Measurements from ENCODE around the gene S100A3.
"Not testable (repeated sequence)": the region's sequence is repeated elsewhere in the genome, so short reads cannot be mapped to it uniquely, and the experiment has no call there.

The S100A3 gene

DNA sequence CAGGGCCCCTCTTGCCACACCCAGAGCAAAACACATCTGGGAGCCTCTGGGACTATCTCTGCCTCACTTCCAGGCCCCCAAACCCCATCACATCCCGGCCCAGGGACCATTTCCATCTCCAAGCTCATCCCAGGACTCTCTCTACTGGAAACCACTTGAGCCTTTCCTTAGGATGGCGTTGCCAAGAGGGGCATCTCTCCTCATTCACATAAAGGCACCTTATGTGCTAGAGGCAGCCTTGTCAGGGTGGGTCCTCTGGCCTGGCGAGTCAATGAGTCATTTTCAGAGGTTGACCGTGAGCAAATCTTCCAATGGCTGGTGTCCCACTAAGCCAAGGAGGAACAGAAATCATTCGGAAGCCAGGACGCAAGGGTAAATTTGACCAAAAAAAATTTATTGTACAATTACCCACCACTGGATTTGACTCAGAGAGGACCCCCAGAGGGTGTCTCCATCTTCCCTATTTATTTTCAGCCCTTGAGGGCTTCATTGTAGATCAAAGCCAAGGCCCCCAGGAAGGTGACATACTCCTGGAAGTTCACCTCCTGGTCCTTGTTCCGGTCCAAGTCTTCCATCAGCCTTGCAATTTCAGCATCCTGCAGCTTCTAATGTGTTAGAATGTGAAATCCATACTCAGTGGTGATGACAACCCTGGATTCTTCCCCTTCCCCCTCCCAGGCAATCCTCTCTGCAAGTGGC, 14.7 kb downstream of the S100A3 start:
- no peak for DNase-seq

DNA sequence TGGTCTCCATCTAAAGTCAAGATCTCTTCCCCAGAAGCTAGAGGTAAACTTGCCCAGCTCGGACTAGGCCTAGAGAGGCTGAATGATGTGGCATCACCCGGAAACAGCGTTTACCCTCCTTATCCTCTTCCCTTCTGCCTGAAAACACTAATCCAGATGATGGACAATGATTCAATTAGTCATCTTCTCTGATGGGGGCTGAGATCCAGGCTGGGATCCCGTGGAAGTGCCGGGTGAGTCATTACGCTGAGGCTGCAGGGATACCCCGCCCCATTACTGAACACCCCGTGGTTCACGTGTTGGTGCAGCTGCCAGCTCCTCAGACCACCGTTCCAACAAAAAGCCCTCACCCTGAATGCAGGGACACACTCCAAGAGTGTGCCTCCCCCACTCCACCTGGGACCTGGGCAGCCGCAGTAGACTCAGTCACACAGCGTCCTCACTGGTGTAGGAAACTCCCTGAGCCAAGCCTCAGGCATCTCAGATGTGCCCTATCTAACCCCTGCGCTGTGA, 15.3 kb downstream of the S100A3 start:
- peak; percentile 38 for DNase-seq

DNA sequence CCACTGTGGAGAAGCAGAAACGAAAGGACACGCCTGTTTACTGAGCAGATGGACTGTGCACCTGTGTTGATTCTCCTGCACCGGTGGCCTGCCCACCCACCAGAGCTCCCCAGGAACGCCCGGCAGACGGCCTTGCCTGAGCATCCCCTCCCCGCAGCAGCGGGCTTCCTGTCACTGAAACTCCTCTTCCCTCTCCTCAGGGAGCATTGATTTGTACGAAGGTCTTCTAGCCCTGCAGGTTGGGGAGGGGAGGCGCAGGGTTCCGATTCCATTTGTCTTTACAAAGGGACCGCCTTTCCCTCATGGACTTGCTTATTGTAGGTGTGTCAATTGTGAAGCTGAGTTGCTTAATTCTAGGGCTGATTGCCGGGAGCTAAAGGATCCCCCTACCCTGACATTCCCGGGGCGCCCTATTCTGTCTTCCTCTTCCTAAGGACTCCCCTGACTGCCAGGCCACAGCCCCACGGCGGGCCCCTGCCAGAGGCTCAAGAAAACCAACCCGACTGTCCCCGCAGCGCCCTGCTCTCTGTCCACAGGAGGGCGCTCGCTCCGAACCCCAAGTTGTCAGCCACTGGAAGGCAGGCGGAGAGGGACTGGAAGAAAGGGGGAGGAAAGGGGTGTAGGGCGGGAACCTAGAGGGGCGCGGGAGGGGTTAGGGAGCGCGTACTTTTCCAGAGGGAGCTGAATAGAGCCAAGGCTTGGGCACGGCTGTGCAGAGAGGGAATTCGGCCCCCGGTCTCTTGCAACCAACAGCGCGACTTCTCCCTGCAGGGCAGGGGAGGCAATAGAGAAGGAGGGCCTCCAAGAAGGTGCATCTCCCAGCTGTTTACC, 16.1 kb downstream of the S100A3 start:
- peak; percentile 90 for DNase-seq

- DNase-seq, result peak; percentile 88
Measured at GRCh38 chr1:153532181-153532580, 16.9 kb downstream of the S100A3 start.

DNA sequence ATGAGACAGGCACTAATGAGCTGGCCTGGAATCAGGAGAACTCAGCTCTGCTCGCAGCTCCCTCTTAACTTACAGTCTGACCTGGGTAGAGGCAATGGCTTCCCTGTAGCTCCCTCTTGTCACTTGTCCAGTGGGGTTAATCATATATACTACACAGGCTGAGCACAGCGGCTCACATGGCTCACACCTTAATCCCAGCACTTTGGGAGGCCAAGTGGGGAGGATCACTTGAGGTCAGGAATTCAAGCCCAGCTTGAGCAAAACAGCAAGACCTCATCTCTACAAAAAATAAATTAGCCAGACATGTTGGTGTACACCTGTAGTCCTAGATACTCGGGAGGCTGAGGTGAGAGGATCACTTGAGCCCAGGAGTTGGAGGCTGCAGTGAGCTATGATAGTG, 17.4 kb downstream of the S100A3 start:
- DNase-seq, result no peak

DNA sequence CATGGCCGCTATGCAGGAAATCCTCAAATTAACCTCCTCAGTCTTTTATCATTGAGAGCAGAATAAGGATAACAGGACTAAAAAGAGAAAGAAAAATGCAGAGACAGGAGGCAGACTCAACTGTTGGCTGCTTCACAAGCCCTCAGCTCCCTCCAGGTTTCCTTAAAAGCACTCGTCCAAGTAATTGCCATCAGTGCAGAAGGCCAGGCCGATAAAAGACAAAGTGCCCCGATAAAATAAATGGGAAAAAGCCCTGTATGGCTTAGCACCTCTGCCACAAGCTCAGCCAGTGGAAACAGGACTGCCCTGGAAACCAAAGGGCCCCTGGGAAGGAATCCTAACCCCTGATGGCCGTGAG, 21.4 kb downstream of the S100A3 start:
- no peak for DNase-seq

GRCh38 chr1:153527023-153527682, 21.9 kb downstream of the S100A3 start:
- DNase-seq, result no peak

DNA sequence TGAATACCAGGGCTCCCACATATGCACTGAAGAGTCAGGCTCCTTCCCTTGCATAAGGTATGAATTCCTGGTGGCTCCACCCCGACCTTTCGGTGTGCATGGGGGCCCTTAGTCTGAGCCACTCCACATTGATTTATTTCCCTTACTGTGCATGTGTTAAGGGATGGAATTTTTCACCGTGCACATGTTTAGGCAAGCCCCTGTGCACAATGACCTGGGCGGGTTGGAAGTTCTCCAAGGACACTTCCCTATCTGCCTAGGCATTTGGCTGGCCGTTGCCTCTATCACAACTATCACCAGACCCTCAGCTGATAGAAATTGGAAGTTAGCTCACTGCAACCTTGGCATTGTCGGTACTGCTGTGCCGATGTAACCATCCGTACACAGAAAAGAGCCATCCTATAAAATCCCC, 22.9 kb downstream of the S100A3 start:
- DNase-seq, result no peak

DNA sequence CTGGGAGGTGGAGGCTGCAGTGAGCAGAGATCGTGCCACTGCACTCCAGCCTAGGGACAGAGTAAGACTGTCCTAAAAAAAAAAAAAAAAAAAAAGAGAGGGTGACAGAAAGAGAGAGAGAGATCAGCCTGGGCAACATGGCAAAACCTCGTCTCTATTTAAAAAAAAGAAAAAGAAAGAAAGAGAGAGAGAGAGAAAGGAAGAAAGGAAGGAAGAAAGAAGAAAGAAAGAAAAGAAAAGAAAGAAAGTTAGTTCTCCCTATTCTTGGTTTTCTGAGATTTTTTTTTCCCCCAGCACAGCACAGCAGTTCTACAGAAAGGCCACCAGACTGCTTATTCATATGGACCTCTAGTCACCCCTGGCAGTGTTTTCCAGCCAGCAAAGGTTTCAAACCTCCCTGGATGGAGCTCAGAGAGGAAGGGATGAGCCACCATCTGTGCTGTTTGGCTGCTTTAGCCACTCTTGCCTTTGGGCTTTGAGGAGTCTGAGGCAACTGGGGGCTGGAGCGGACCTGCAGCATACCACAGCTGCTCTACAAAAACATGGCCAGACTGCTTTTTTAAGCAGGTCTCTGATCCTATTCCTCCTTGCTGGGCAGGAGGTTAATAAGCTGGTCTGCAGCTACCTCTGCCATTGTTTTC, 23.9 kb downstream of the S100A3 start:
- DNase-seq, result no peak

- DNase-seq, result not testable (repeated sequence)
Measured at GRCh38 chr1:153522353-153523048, 26.6 kb downstream of the S100A3 start.

DNA sequence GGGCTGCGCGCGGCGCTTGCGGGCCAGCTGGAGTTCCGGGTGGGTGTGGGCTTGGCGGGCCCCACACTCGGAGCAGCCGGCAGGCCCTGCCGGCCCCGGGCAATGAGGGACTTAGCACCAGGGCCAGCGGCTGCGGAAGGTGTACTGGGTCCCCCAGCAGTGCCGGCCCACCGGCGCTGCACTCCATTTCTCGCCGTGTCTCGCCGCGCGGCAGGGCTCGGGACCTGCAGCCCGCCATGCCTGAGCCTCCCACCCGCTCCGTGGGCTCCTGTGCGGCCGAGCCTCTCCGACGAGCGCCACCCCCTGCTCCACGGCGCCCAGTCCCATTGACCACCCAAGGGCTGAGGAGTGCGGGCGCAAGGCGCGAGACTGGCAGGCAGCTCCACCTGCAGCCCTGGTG, 27.2 kb downstream of the S100A3 start:
- DNase-seq, result not testable (repeated sequence)

DNA sequence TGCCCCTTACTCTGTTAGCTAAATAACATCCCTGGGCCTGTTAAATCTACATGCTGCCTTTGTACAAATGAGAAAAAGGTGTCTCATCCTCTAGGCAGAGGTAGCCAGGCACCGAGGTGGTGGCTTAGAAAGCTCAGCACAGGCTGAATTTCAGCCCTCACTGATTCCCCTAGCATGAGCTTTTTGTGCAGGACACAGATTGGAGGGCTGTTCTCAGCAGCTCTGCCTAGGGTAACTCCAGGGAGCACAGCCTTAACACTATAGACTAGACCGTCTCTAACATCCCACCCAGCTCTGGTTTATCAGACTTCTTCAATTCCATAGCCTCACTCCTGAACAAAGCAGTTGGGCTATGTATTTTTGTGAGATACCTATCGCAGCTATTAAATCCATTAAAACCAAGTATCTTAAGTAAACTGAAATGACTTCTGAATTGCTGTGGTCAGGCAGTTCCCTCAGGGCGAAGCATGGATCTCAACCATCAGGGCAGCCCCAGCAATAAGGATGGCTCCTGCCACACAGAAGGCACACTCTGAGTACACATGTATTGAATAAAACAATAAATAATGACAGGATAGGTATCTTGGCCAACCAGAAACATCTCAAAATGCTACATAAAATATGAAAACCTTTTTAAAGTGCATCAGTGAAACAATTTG, 28.1 kb downstream of the S100A3 start:
- no peak for DNase-seq

DNA sequence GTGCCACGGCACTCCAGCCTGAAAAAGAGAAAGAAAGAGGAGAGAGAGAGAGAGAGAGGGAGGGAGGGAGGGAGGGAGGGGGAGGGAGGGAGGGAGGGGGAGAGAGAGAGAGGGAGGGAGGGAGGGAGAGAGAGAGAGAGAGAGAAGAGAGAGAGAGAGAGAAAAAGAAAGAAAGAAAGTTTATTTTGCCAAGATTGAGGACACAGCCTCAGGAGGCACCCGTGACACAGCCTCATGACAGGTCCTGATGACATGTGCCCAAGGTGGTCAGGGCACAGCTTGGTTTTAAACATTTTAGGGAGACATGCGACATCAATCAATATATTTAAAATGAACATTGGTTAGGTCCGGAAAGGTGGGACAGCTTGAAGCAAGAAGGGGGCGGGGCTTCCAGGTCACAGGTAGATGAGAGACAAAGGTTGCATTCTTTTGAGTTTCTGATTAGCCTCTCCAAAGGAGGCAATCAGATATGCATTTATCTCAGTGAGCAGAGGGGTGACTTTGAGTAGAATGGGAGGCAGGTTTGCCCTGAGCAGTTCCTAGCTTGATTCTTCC, 28.8 kb downstream of the S100A3 start:
- not testable (repeated sequence) for DNase-seq

- no peak for DNase-seq
Measured at GRCh38 chr1:153519242-153519641, 29.8 kb downstream of the S100A3 start.

GRCh38 chr1:153515504-153516394, 33.3 kb downstream of the S100A3 start:
- no peak for DNase-seq

DNA sequence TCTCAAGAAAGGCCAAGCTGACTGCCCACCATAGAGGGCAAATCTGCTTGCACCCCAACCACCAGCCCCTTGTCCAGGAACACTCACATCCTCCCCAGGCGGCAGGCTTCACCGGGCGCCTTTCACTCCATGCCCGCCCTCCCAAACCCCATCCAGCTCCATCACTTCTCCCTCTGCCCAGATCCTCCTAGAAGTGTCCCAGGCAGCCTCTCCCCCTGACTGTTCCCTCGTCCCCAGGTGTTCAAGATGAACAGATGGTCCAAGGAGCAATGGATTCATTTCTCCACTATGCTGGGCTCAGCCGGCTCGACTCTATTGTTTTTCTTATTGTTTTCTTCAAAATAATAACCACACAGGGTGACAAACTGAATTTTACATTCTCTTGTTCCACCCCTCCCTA, 35.4 kb downstream of the S100A3 start:
- DNase-seq, result no peak

DNA sequence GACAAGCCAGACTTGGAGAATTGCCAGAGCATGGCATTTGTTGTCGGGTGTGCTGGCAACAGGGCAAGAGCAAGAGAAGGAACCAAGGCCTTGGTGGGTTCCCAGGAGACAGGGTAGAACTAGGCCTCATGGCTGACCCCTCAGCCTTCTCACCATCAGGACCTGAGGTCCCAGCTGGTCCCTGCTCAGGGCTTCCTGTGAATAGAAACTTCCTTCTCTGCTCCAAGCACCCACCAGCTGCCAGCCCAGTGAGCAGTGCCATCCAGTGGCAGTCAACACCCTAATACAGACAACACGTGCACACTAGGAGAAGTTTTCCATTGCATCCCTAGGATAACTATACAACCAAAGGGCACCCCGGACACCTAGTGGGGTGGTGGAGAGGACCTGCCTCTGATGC, 36.0 kb downstream of the S100A3 start:
- no peak for DNase-seq

GRCh38 chr1:153510984-153511410, 38.1 kb downstream of the S100A3 start:
- DNase-seq, result peak; percentile 92

DNA sequence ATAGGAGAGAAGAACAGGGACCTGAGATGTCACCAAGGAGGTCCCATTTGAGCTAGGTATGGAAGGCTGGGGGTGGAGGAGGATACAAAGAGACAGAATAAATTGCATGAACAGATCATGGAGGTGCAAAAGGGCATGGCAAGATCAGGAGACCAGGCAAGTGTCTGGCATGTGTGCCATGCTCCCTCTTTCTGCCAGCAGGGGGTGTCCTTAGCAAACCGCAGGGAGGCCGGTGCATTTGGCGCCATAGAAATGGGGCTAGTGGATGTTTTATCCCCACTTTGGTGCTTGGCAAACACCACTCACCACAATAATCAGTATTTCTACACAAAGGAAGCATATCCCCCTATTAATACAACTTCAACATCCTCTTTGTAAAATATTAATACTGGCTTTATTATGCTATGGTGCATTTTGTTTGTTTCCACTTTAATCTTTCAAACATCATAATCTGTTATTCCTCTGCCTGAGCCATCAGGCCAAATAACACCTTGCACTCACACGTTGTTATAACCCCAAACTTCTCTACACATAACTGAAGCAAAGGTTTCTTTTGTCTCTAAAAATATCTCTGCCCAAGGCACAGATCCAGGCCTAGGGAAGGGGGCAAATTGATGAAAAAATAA, 39.2 kb downstream of the S100A3 start:
- DNase-seq, result peak; percentile 86

DNA sequence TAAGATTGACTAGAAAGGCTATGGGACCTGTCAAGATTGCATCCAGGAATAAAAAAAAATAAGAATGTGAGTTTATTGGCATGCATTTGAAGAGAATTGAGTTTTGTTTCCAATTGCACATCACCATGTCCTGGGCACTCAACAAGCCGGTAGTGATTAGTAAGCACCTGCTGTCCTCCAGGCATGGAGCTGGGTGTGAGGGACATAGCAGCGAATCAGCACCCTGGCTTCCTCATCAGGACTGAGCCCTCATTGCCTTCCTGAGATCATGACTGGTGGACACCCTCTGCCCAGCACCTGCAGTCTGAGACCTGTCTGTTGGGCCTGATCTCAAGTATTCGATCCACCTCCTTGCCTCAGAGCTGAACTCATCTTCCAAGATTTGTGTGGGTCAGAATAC, 40.0 kb downstream of the S100A3 start:
- DNase-seq, result no peak
